SHP77 (cell line): ENCODE data around the gene SERINC5.
A peak's percentile ranks its signal among the peaks of the same experiment; 100 is the strongest.

Experiments used
- DNase-seq, 2 experiments: peaks; one replicate each; lab custom pipeline; 2025; lab: John Stamatoyannopoulos, UW

SERINC5 gene

GRCh38 chr5:80254767-80255430 lies 949 bp downstream of the SERINC5 start:
- no peak for DNase-seq

- DNase-seq = no peak
Observed at GRCh38 chr5:80251636-80252035, 4.2 kb downstream of the SERINC5 start.

- no peak for DNase-seq
Observed at GRCh38 chr5:80250801-80251200, 5.0 kb downstream of the SERINC5 start.

GRCh38 chr5:80249901-80250300 lies 5.9 kb downstream of the SERINC5 start:
- DNase-seq = no peak

- no peak for DNase-seq
Observed at GRCh38 chr5:80248378-80248777, 7.5 kb downstream of the SERINC5 start.

- DNase-seq = peak in 1 of 2 experiments; percentile 2
Observed at GRCh38 chr5:80246995-80247729, 8.7 kb downstream of the SERINC5 start.

- no peak for DNase-seq
Observed at GRCh38 chr5:80246001-80246758, 9.7 kb downstream of the SERINC5 start.

- no peak for DNase-seq
Observed at GRCh38 chr5:80243567-80243966, 12.3 kb downstream of the SERINC5 start.

GRCh38 chr5:80242849-80243248 lies 13.0 kb downstream of the SERINC5 start:
- no peak for DNase-seq

- no peak for DNase-seq
Observed at GRCh38 chr5:80240368-80240986, 15.4 kb downstream of the SERINC5 start.

GRCh38 chr5:80239680-80240367 lies 16.0 kb downstream of the SERINC5 start:
- DNase-seq = no peak

GRCh38 chr5:80238778-80239679 lies 16.8 kb downstream of the SERINC5 start:
- DNase-seq = peak; percentile 29 to 55

GRCh38 chr5:80238097-80238496 lies 17.8 kb downstream of the SERINC5 start:
- no peak for DNase-seq

- no peak for DNase-seq
Observed at GRCh38 chr5:80237243-80237642, 18.6 kb downstream of the SERINC5 start.

- no peak for DNase-seq
Observed at GRCh38 chr5:80234116-80234948, 21.5 kb downstream of the SERINC5 start.

- DNase-seq = no peak
Observed at GRCh38 chr5:80231693-80232092, 24.2 kb downstream of the SERINC5 start.

GRCh38 chr5:80231243-80231642 lies 24.6 kb downstream of the SERINC5 start:
- DNase-seq = no peak

- DNase-seq = no peak
Observed at GRCh38 chr5:80230269-80230992, 25.4 kb downstream of the SERINC5 start.

- DNase-seq = no peak
Observed at GRCh38 chr5:80229902-80230255, 26.0 kb downstream of the SERINC5 start.
